Stimulated activated memory B cell treated with anti-CD40 and anti-IgM and Interleukin-4, amounts not matched to agents 10 μg/mL and 1 μg/mL and 100 μg/mL, for 72 hours (primary cell): Measurements from ENCODE around the gene PTRH1.

Source experiments
- ATAC-seq: fragments of 150-1000 bp; cut with Tn5 transposase; 2 replicates; pipeline ENCODE4 v1.10.0; 2021
- H3K27ac Mint-ChIP-seq: one replicate; pipeline ENCODE4 v1.8.0; 2022; ENCODE audit warnings: mild to moderate bottlenecking, mixed read lengths
- H3K27me3 Mint-ChIP-seq: one replicate; pipeline ENCODE4 v1.8.0; 2022; ENCODE audit warnings: mixed read lengths
- H3K36me3 Mint-ChIP-seq: one replicate; pipeline ENCODE4 v1.8.0; 2022; ENCODE audit warnings: mixed read lengths
- H3K4me1 Mint-ChIP-seq: one replicate; pipeline ENCODE4 v1.8.0; 2022; ENCODE audit warnings: mixed read lengths
- H3K4me3 Mint-ChIP-seq: one replicate; pipeline ENCODE4 v1.8.0; 2022; ENCODE audit warnings: mild to moderate bottlenecking, moderate library complexity, mixed read lengths
- H3K9me3 Mint-ChIP-seq: one replicate; pipeline ENCODE4 v1.8.0; 2022; ENCODE audit warnings: mixed read lengths

Gene PTRH1

DNA sequence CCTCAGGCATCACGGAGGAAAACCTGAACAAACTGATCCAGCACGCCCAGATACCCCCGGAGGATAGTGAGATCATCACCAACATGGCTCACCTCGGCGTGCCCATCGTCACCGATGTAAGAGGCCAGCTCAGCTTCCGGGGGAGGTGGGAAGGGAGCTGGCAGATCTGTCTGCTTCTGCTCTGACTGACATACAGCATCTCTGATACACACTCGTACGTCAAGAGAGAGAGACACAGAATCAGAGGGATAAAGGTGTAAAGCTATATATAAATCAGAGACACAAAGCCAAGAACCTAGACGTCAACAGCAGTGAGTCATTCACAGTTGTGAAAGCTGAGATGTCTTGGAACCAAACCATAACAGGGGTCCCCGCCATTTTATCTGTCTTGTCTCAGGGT lies 38.8 kb downstream of the PTRH1 start:
- ATAC-seq = no peak
- H3K4me1 Mint-ChIP-seq = no peaks in the 10 kb centered on the region
- H3K9me3 Mint-ChIP-seq = no peaks in the 10 kb centered on the region
- no peak overlapping the region for H3K27ac Mint-ChIP-seq
- peaks cover 30% of the 10 kb centered on the region for H3K27me3 Mint-ChIP-seq
- H3K4me3 Mint-ChIP-seq = no peak overlapping the region
- no peaks in the 10 kb centered on the region for H3K36me3 Mint-ChIP-seq

DNA sequence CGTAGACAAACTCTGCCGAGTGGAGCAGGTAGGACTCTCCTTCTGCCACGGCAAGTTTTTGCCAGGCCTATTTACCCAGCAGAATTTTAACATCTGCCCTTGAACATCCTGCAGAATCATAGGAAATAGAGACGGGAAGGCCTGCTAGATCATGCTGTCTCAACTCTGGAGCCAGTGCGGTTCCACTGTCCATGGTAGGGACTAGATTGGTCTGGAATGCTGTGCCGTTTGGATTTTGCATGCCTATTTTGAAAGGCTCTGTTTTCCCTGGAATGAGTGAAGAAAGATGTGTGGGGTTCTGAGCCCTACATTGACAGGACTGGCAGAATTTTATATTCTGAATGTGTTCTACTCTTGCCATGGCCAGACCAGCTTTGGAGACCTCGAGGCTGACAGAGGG lies 42.2 kb downstream of the PTRH1 start:
- Mint-ChIP-seq H3K9me3 (no peaks in the 10 kb centered on the region), H3K4me3 (no peak overlapping the region), H3K4me1 (no peaks in the 10 kb centered on the region), H3K27me3 (peaks cover 14% of the 10 kb centered on the region), H3K27ac (no peak overlapping the region), H3K36me3 (no peaks in the 10 kb centered on the region)
- no peak for ATAC-seq

DNA sequence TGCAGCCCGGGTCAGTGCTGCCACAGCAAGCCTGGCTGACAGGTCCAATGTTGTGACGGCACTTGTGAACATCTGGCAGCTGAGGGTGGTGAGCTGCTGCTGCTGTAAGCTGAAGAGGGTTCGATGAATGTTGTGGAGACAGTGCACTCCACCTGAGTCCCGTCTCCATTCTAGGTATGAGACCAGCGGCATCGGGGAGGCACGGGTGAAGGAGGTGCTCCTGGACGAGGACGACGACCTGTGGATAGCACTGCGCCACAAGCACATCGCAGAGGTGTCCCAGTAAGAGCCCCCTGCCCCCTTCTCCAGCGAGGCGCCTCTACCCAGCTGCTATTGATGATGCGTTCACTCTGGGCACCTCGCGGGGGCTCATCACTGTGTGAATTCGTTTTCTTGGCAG lies 47.6 kb downstream of the PTRH1 start:
- no peak for ATAC-seq

GRCh38 chr9:127667127-127667844 lies 48.2 kb downstream of the PTRH1 start:
- Mint-ChIP-seq H3K4me1 (no peaks in the 10 kb centered on the region), H3K9me3 (no peaks in the 10 kb centered on the region), H3K4me3 (no peak overlapping the region), H3K27me3 (peaks cover 41% of the 10 kb centered on the region), H3K36me3 (no peaks in the 10 kb centered on the region), H3K27ac (no peak overlapping the region)
- no peak for ATAC-seq

More for the DNA sequence above, 47.6 kb downstream of the PTRH1 start:
- H3K27me3 Mint-ChIP-seq = peaks cover 35% of the 10 kb centered on the region
- no peak overlapping the region for H3K27ac Mint-ChIP-seq
- no peak overlapping the region for H3K4me3 Mint-ChIP-seq
- H3K36me3 Mint-ChIP-seq = no peaks in the 10 kb centered on the region
- H3K9me3 Mint-ChIP-seq = no peaks in the 10 kb centered on the region
- H3K4me1 Mint-ChIP-seq = no peaks in the 10 kb centered on the region

DNA sequence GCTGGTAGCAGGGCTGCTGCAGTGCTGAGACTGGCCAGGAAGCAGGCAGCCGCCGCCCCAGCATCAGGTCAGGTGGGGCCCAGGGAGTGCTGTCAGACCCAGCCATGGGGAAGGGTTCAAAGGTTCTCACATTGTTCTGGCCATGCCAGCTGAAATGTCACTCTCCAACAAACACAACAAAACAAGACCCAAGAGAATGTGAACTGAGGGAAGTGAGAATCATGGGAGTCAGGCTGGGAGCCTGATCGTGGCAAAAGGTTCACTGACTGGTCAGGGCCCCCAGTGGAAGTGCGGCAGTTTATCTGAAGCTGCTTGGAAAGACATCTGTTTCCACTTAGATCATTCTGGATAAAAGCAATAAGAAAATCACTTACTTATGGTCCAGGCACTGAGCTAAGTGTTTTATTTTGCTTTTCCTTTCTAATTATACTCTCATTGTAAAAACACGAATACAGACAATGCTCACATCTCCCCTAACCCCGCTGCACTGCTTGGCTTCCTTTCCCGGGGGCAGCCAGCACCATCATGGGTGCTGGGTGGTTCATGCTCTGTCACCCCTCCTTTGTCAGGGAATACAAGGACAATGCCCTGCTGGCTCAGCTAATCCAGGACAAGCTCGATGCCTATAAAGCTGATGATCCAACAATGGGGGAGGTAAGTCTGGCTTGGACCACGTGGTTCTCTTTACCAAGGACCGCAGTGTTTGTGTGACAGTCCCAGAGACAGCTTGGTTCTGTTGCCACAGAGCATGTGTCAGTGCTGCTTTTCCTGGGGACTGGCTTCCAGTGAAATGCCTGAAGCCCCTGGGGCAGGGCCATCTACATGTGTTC lies 50.6 kb downstream of the PTRH1 start:
- H3K9me3 Mint-ChIP-seq = no peaks in the 10 kb centered on the region
- no peak for ATAC-seq
- no peak overlapping the region for H3K27ac Mint-ChIP-seq
- H3K27me3 Mint-ChIP-seq = peaks cover 48% of the 10 kb centered on the region
- no peaks in the 10 kb centered on the region for H3K4me1 Mint-ChIP-seq
- no peaks in the 10 kb centered on the region for H3K36me3 Mint-ChIP-seq
- no peak overlapping the region for H3K4me3 Mint-ChIP-seq

GRCh38 chr9:127664324-127664677 lies 51.2 kb downstream of the PTRH1 start:
- H3K27ac Mint-ChIP-seq = no peak overlapping the region
- peaks cover 50% of the 10 kb centered on the region for H3K27me3 Mint-ChIP-seq
- H3K9me3 Mint-ChIP-seq = no peaks in the 10 kb centered on the region
- no peaks in the 10 kb centered on the region for H3K36me3 Mint-ChIP-seq
- H3K4me1 Mint-ChIP-seq = no peaks in the 10 kb centered on the region
- H3K4me3 Mint-ChIP-seq = no peak overlapping the region
- no peak for ATAC-seq
